A673 (cell line): ENCODE results near the gene CMIP.

Source experiments
- EZH2 ChIP-seq: fragments of 200-600 bp; sonication (generic); IDR thresholded peaks from 2 replicates; pipeline ENCODE4 v1.6.1; 2017; ENCODE audit warnings: borderline replicate concordance, low read depth, mild to moderate bottlenecking, mixed read lengths, antibody characterized with exemption, low read length; ENCODE audit not compliant: poor library complexity, severe bottlenecking
- TF ChIP-seq, protein P1 (sequence below): fragments of 300-800, 200-600 bp; sonication (generic); conservative IDR thresholded peaks from 2 replicates; pipeline ENCODE4 v1.5.1; 2017; ENCODE audit warnings: low read depth, mild to moderate bottlenecking, antibody characterized with exemption, low read length, moderate library complexity, mixed read lengths

- TF ChIP-seq EZH2 = no peak
- TF ChIP-seq, protein P1, sequence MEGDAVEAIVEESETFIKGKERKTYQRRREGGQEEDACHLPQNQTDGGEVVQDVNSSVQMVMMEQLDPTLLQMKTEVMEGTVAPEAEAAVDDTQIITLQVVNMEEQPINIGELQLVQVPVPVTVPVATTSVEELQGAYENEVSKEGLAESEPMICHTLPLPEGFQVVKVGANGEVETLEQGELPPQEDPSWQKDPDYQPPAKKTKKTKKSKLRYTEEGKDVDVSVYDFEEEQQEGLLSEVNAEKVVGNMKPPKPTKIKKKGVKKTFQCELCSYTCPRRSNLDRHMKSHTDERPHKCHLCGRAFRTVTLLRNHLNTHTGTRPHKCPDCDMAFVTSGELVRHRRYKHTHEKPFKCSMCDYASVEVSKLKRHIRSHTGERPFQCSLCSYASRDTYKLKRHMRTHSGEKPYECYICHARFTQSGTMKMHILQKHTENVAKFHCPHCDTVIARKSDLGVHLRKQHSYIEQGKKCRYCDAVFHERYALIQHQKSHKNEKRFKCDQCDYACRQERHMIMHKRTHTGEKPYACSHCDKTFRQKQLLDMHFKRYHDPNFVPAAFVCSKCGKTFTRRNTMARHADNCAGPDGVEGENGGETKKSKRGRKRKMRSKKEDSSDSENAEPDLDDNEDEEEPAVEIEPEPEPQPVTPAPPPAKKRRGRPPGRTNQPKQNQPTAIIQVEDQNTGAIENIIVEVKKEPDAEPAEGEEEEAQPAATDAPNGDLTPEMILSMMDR = no peak; the same call in 1 of the 2 replicates
These were observed 253.2 kb downstream of the CMIP start for GRCh38 chr16:81697616-81698309.
